Thyroid gland (tissue), 4 donors: ENCODE data around the gene IL21R. TPM values are rescaled to one million over a fixed set of nuclear protein-coding genes. Genes with fewer than 3 reads are reported as not detected.

ENCODE experiments used
- DNase-seq, 2 donors: peaks; one replicate each; pipeline ENCODE4 v3.0.0-alpha.2; 2019
- H3K27ac ChIP-seq, 3 donors: fragments of 200-600 bp; sonication (generic); 1 replicate in 2 of 3; 2 replicates in 1 of 3; pipeline ENCODE4 v1.5.1; 2016 to 2019; ENCODE audit warnings: mild to moderate bottlenecking in 1 of 3, moderate library complexity in 1 of 3
- H3K27me3 ChIP-seq: fragments of 200-600 bp; sonication (generic); one replicate; pipeline ENCODE4 v1.5.1; 2019
- H3K36me3 ChIP-seq, 2 donors: fragments of 200-600 bp; sonication (generic); one replicate each; pipeline ENCODE4 v1.5.1; 2016 to 2019
- H3K4me1 ChIP-seq, 2 donors: fragments of 200-600 bp; sonication (generic); one replicate each; pipeline ENCODE4 v1.5.1; 2017 to 2019
- H3K4me3 ChIP-seq, 3 donors: fragments of 200-600 bp; sonication (generic); replicated peaks in 1 of 3; 1 replicate in 2 of 3; 2 replicates in 1 of 3; pipeline ENCODE4 v1.5.1; 2016; ENCODE audit warnings: mild to moderate bottlenecking in 1 of 3
- H3K9me3 ChIP-seq: fragments of 200-600 bp; sonication (generic); one replicate; pipeline ENCODE4 v1.5.1; 2017
- POLR2A ChIP-seq, 2 donors: fragments of 450-650 bp; IDR thresholded peaks; one replicate each; pipeline ENCODE4 v1.6.1; 2017; ENCODE audit warnings: antibody characterized with exemption in 2 of 2, mild to moderate bottlenecking in 2 of 2, moderate library complexity in 1 of 2
- WGBS, 2 donors: methylation state at CpG; one replicate each; pipeline ENCODE4 v1.1.5; 2017; 5-methylcytosine and 5-hydroxymethylcytosine counted together
- intact Hi-C: fragments of 100-400 bp; cut with DNase I; formaldehyde crosslinking; loops from one replicate; pipeline ENCODE4 v1.15.1; 2023
- total RNA-seq, 4 donors: library from RNA; depleted of rRNA; stranded (reverse); fragments of >200 nt; gene quantifications; one replicate each; pipeline ENCODE4 v1.2.3, GENCODE V29; 2016
- TF ChIP-seq, protein P1 (sequence below), 6 experiments: fragments of 200-600 bp in 3 of 6; fragments of 450-650 bp in 3 of 6; sonication (generic) in 3 of 6; IDR thresholded peaks; one replicate each; pipeline ENCODE4 v1.5.1; 2016 to 2019; ENCODE audit warnings: antibody characterized with exemption in 6 of 6, mild to moderate bottlenecking in 2 of 6, inconsistent platforms in 1 of 6, moderate library complexity in 1 of 6

The IL21R gene
- total RNA-seq, 4 donors from 2014 or later: 0.11 to 0.88 (median 0.32) TPM

DNA sequence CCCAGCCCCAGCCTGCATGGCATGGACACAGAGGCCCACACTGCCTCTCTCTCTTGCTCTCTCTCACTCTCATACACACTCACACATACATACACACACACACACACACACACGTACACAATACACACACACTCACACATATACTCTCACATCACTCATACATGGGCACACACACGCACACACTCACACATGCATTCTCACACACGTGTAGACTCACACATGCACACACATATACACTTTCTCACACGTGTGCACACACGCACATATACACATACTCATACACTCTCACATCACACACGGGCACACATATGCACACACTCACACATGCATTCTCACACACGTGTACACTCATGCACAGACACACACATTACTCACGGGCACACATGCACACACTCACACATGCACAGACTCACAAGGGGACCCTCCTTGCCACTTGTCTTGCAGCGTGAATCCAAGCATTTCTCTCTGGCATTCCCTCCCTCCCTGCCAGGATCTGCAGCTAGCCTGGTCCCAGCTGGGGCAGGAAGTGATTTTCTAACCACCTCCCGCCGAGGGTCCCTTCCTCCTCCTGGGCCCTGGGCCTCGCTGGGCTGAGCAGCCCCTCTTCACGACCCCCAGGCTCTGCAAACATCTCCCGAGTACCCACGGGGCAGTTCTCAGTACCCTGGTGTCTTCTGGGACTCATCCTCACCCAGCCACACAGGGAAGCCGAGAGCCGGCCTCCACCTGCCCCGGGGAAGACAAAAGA, 37.5 kb downstream of the IL21R start:
- no peak for TF ChIP-seq POLR2A (IDR thresholded peaks at IDR 0.05)
- TF ChIP-seq, protein P1, sequence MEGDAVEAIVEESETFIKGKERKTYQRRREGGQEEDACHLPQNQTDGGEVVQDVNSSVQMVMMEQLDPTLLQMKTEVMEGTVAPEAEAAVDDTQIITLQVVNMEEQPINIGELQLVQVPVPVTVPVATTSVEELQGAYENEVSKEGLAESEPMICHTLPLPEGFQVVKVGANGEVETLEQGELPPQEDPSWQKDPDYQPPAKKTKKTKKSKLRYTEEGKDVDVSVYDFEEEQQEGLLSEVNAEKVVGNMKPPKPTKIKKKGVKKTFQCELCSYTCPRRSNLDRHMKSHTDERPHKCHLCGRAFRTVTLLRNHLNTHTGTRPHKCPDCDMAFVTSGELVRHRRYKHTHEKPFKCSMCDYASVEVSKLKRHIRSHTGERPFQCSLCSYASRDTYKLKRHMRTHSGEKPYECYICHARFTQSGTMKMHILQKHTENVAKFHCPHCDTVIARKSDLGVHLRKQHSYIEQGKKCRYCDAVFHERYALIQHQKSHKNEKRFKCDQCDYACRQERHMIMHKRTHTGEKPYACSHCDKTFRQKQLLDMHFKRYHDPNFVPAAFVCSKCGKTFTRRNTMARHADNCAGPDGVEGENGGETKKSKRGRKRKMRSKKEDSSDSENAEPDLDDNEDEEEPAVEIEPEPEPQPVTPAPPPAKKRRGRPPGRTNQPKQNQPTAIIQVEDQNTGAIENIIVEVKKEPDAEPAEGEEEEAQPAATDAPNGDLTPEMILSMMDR (IDR thresholded peaks at IDR 0.05): no peak
- 77% methylated on average over 18 of the region's 18 CpGs for WGBS, 2 donors

DNA sequence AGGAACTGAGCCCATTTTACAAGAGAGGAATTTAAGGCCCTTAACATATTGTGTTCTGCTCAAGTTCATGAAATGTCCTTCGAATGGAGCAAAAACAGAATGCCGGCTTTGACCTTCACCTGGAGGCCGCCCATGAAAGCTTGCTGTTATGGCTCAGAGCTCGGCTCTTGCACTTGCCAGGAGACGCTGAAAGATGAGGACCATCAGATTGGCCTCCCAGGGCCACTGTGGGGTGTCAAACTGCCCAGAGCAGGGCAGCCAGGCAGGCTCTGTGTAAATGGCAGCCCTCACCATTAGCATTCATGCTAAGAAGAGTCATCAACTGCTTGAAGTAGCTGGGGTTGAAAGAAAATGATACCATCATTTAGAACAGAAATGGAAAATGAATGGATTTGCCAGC, 39.3 kb downstream of the IL21R start:
- Histone ChIP-seq H3K9me3 (no peaks in the 10 kb centered on the region), H3K27me3 (no peaks in the 10 kb centered on the region), H3K27ac (no peak overlapping the region), H3K4me3 (no peak overlapping the region), H3K4me1 (no peaks in the 10 kb centered on the region), H3K36me3 (no peaks in the 10 kb centered on the region)
- 77 to 87% methylated on average over 5 of the region's 5 CpGs for whole genome bisulfite sequencing, 2 donors
- TF ChIP-seq, protein P1 (IDR thresholded peaks at IDR 0.05): no peak
- TF ChIP-seq POLR2A (IDR thresholded peaks at IDR 0.05): no peak
- intact Hi-C loops: no loop called here
- DNase-seq: no peak

More for the DNA sequence above, 37.5 kb downstream of the IL21R start:
- Histone ChIP-seq H3K9me3 (no peaks in the 10 kb centered on the region), H3K4me3 (no peak overlapping the region), H3K36me3 (no peaks in the 10 kb centered on the region), H3K27me3 (no peaks in the 10 kb centered on the region), H3K4me1 (no peaks in the 10 kb centered on the region), H3K27ac (no peak overlapping the region)
- intact Hi-C loops: no loop called here
- DNase-seq: no peak

DNA sequence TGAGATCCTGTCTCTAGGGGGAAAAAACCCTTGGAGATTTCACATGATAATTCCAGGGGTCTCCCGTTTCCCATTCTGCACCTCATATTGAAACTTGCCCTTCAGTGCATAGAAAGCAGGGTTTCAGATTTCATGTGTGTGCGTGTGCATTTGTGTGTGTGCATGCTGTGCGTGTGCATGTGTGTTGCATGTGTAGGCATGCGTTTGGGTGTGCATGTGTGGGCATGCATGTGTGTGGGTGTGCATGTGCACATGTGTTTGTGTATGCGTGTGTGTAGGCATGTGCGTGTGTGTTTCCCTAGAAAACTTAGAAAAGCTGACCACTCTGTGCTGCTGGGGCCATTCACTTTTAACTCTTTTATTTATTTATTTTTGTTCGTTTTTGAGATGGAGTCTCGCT, 40.0 kb downstream of the IL21R start:
- no peak overlapping the region for H3K4me3 ChIP-seq
- intact Hi-C loops: no loop called here
- TF ChIP-seq, protein P1 (IDR thresholded peaks at IDR 0.05): no peak
- no peak for TF ChIP-seq POLR2A (IDR thresholded peaks at IDR 0.05)
- no peak for DNase-seq
- no peak overlapping the region for H3K27ac ChIP-seq
- H3K36me3 ChIP-seq: no peaks in the 10 kb centered on the region
- no peaks in the 10 kb centered on the region for H3K9me3 ChIP-seq
- H3K4me1 ChIP-seq: no peaks in the 10 kb centered on the region
- WGBS, 2 donors: 90 to 94% methylated on average over 8 of the region's 8 CpGs
- H3K27me3 ChIP-seq: no peaks in the 10 kb centered on the region

DNA sequence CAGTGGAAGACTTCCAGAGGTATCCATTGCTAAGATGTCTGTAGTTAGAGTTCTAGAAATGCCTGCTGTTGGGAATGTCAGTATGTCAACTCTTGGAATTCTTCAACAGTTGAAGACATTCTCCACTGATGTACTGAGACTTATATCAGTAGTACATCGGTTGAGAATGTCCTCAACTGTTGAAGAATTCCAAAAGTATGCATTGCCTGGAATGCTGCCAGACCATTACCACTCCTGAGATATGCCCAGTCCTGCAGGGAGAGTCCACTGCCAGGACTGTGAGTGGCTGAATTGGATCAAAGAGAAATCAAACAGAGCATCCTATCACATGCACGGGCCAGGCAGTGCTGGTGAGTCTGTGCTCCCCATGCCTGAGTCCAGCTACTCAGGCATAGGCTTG, 42.0 kb downstream of the IL21R start:
- WGBS, 2 donors: 43 to 65% methylated on average over 2 of the region's 2 CpGs
- no peak overlapping the region for H3K27ac ChIP-seq
- intact Hi-C loops: no loop called here
- no peak overlapping the region for H3K4me3 ChIP-seq
- TF ChIP-seq POLR2A (IDR thresholded peaks at IDR 0.05): no peak
- TF ChIP-seq, protein P1 (IDR thresholded peaks at IDR 0.05): no peak
- no peaks in the 10 kb centered on the region for H3K9me3 ChIP-seq
- H3K36me3 ChIP-seq: no peaks in the 10 kb centered on the region
- no peaks in the 10 kb centered on the region for H3K27me3 ChIP-seq
- DNase-seq: no peak
- no peaks in the 10 kb centered on the region for H3K4me1 ChIP-seq

DNA sequence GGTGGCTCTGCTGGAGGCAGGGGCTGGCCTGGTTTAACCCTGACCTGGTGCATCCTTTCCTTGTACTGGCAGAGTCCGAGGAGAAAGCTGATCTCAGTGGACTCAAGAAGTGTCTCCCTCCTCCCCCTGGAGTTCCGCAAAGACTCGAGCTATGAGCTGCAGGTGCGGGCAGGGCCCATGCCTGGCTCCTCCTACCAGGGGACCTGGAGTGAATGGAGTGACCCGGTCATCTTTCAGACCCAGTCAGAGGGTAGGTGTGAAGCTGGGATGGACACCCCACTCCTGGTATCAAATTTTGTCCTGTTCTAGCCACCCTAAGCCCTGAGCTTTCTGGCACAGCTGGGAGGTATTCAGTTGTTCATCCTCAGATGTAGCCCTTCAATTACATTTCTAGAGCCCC, 42.5 kb downstream of the IL21R start:
- Histone ChIP-seq H3K4me1 (no peaks in the 10 kb centered on the region), H3K4me3 (no peak overlapping the region), H3K36me3 (no peaks in the 10 kb centered on the region), H3K27me3 (no peaks in the 10 kb centered on the region), H3K27ac (no peak overlapping the region), H3K9me3 (no peaks in the 10 kb centered on the region)
- DNase-seq: no peak
- intact Hi-C loops: no loop called here
- WGBS, 2 donors: 94 to 100% methylated on average over 2 to 5 of the region's 5 CpGs
- no peak for TF ChIP-seq POLR2A (IDR thresholded peaks at IDR 0.05)
- TF ChIP-seq, protein P1 (IDR thresholded peaks at IDR 0.05): no peak
